A673 (cell line): ENCODE measurements around the gene RBM14. TPM values are rescaled to one million over a fixed set of nuclear protein-coding genes. Genes with fewer than 3 reads are reported as not detected.

Experiments
- BruUV-seq: library from RNA; stranded (reverse); fragments of 400-500 nt; replicated peaks from 2 replicates; lab custom pipeline; 2021; lab: Mats Ljungman, UMichigan
- CTCF ChIA-PET: fragments of 300-600 bp; sonication (Branson Sonifier 250); formaldehyde crosslinking; loops from one replicate; lab custom pipeline; 2022; ENCODE audit warnings: antibody characterized with exemption; lab: Charles Lee
- POLR2A ChIA-PET: fragments of 300-600 bp; sonication (Branson Sonifier 250); formaldehyde crosslinking; loops from one replicate; lab custom pipeline; 2022; ENCODE audit warnings: antibody characterized with exemption; ENCODE audit not compliant: low non-redundant PET; lab: Charles Lee
- DNase-seq: peaks from one replicate; pipeline ENCODE4 v3.0.0-alpha.2; 2015; ENCODE audit warnings: low spot score
- H3K27ac ChIP-seq: fragments of 200-600 bp; sonication (generic); 2 replicates; pipeline ENCODE4 v1.5.1; 2016; ENCODE audit warnings: mixed run types, low read depth, mild to moderate bottlenecking, mixed read lengths, antibody characterized with exemption, low read length; ENCODE audit not compliant: poor library complexity, severe bottlenecking
- H3K27me3 ChIP-seq: fragments of 200-600 bp; sonication (generic); replicated peaks from 2 replicates; pipeline ENCODE4 v1.6.1; 2017; ENCODE audit warnings: mixed run types, low read depth, mild to moderate bottlenecking, mixed read lengths, antibody characterized with exemption, low read length; ENCODE audit not compliant: insufficient read depth, poor library complexity
- H3K36me3 ChIP-seq: fragments of 200-600 bp; sonication (generic); 2 replicates; pipeline ENCODE4 v1.6.1; 2016; ENCODE audit warnings: mixed run types, mild to moderate bottlenecking, mixed read lengths, antibody characterized with exemption, low read length; ENCODE audit not compliant: insufficient read depth, poor library complexity, severe bottlenecking
- H3K4me1 ChIP-seq: fragments of 200-600 bp; sonication (generic); 2 replicates; pipeline ENCODE4 v1.6.1; 2017; ENCODE audit warnings: mixed run types, mild to moderate bottlenecking, mixed read lengths, antibody characterized with exemption, low read length; ENCODE audit not compliant: insufficient read depth, poor library complexity, severe bottlenecking
- H3K4me3 ChIP-seq: fragments of 200-600 bp; sonication (generic); 2 replicates; pipeline ENCODE4 v1.5.1; 2016; ENCODE audit warnings: low read depth, mixed run types, mild to moderate bottlenecking, mixed read lengths, low read length; ENCODE audit not compliant: poor library complexity, severe bottlenecking
- H3K9me3 ChIP-seq: fragments of 200-600 bp; sonication (generic); 2 replicates; pipeline ENCODE4 v1.6.1; 2016; ENCODE audit warnings: mixed run types, low read depth, mild to moderate bottlenecking, mixed read lengths, antibody characterized with exemption, low read length; ENCODE audit not compliant: poor library complexity, severe bottlenecking
- EZH2 ChIP-seq: fragments of 200-600 bp; sonication (generic); IDR thresholded peaks from 2 replicates; pipeline ENCODE4 v1.6.1; 2017; ENCODE audit warnings: borderline replicate concordance, low read depth, mild to moderate bottlenecking, mixed read lengths, antibody characterized with exemption, low read length; ENCODE audit not compliant: poor library complexity, severe bottlenecking
- intact Hi-C: fragments of 100-400 bp; cut with micrococcal nuclease; formaldehyde crosslinking; loops from one replicate; pipeline ENCODE4 v1.10.0; 2022; ENCODE audit not compliant: unreplicated experiment
- total RNA-seq: library from RNA; stranded (reverse); gene quantifications from 2 replicates; pipeline ENCODE4 v1.2.3, GENCODE V29; 2021
- TF ChIP-seq, protein P1 (sequence below): fragments of 300-800, 200-600 bp; sonication (generic); conservative IDR thresholded peaks from 2 replicates; pipeline ENCODE4 v1.5.1; 2017; ENCODE audit warnings: low read depth, mild to moderate bottlenecking, antibody characterized with exemption, low read length, moderate library complexity, mixed read lengths

RBM14 gene
- total RNA-seq, 1 experiment from 2014 or later: 162 TPM

DNA sequence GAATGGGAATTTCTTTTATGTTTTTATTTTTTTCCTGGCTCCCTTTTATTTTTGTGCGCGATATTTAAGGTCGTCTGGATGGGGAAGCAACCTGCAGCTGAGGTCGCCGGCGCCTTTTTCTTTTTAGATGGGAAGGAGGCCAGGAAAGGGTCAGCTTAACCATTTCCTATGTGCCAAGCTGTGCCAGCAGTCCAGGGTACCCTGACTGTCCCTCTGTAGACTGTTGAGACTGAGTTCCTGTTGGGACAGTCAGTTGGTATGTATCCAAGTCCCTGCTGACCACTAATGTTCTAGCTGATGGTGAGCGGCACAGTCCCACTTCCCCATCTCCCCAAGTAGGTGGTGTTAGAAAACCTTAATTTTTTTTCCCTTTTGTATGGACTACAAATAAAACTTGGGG is 10.5 kb downstream of the RBM14 start:
- Histone ChIP-seq H3K27ac (no peak overlapping the region), H3K27me3 (no peaks in the 10 kb centered on the region), H3K4me1 (no peaks in the 10 kb centered on the region), H3K9me3 (no peaks in the 10 kb centered on the region), H3K4me3 (no peak overlapping the region), H3K36me3 (peaks cover 91% of the 10 kb centered on the region)
- ChIA-PET POLR2A (interaction anchor here (0.6 kb wide), 1 partner anchor 10 kb away, joined by 5 read pairs; the partner anchor contains the start of gene RBM14), CTCF (no interaction called here)
- BruUV-seq: no TSS peak
- TF ChIP-seq, protein P1, sequence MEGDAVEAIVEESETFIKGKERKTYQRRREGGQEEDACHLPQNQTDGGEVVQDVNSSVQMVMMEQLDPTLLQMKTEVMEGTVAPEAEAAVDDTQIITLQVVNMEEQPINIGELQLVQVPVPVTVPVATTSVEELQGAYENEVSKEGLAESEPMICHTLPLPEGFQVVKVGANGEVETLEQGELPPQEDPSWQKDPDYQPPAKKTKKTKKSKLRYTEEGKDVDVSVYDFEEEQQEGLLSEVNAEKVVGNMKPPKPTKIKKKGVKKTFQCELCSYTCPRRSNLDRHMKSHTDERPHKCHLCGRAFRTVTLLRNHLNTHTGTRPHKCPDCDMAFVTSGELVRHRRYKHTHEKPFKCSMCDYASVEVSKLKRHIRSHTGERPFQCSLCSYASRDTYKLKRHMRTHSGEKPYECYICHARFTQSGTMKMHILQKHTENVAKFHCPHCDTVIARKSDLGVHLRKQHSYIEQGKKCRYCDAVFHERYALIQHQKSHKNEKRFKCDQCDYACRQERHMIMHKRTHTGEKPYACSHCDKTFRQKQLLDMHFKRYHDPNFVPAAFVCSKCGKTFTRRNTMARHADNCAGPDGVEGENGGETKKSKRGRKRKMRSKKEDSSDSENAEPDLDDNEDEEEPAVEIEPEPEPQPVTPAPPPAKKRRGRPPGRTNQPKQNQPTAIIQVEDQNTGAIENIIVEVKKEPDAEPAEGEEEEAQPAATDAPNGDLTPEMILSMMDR: no peak
- TF ChIP-seq EZH2: no peak
- intact Hi-C loops: no loop called here
- no peak for DNase-seq

GRCh38 chr11:66628061-66628603 is 11.7 kb downstream of the RBM14 start:
- H3K27me3 ChIP-seq: no peaks in the 10 kb centered on the region
- TF ChIP-seq, protein P1: no peak
- no peak for TF ChIP-seq EZH2
- intact Hi-C loops: no loop called here
- H3K36me3 ChIP-seq: peaks cover 91% of the 10 kb centered on the region
- no peak for DNase-seq
- ChIA-PET CTCF (no interaction called here), POLR2A (interaction anchor here (1.1 kb wide), 1 partner anchor 10 kb away, joined by 6 read pairs; the partner anchor contains the start of gene RBM4)
- no TSS peak for BruUV-seq
- no peaks in the 10 kb centered on the region for H3K9me3 ChIP-seq
- no peaks in the 10 kb centered on the region for H3K4me1 ChIP-seq
- no peak overlapping the region for H3K27ac ChIP-seq
- no peak overlapping the region for H3K4me3 ChIP-seq

GRCh38 chr11:66629356-66629755 is 12.9 kb downstream of the RBM14 start:
- H3K36me3 ChIP-seq: peaks cover 88% of the 10 kb centered on the region
- intact Hi-C loops: no loop called here
- no peak overlapping the region for H3K4me3 ChIP-seq
- H3K9me3 ChIP-seq: no peaks in the 10 kb centered on the region
- ChIA-PET CTCF (no interaction called here), POLR2A (interaction anchor here (1.1 kb wide), 1 partner anchor 9 kb away, joined by 6 read pairs; the partner anchor contains the start of gene RBM4)
- no peak for DNase-seq
- no peaks in the 10 kb centered on the region for H3K4me1 ChIP-seq
- TF ChIP-seq EZH2: no peak
- TF ChIP-seq, protein P1: no peak
- H3K27ac ChIP-seq: no peak overlapping the region
- no TSS peak for BruUV-seq
- no peaks in the 10 kb centered on the region for H3K27me3 ChIP-seq
